GM23338 (cell line): Measurements from ENCODE around the gene WNT11. TPM values are rescaled to one million over a fixed set of nuclear protein-coding genes. Genes with fewer than 3 reads are reported as not detected.

Experiments
- ATAC-seq: fragments of 200-7000 bp; cut with Tn5 transposase; 3 replicates; pipeline ENCODE4 v1.9.1; 2020
- DNase-seq: peaks from one replicate; pipeline ENCODE4 v3.0.0-alpha.2; 2015; ENCODE audit warnings: low spot score
- H2AFZ ChIP-seq: fragments of 200-600 bp; sonication (generic); 2 replicates; pipeline ENCODE4 v1.8.0; 2016; ENCODE audit warnings: antibody characterized with exemption, mild to moderate bottlenecking, moderate library complexity
- H3F3A ChIP-seq: fragments of 200-600 bp; sonication (generic); replicated peaks from 2 replicates; pipeline ENCODE4 v1.8.0; 2017; ENCODE audit warnings: antibody characterized with exemption, mixed run types, low read depth
- H3K27ac ChIP-seq: fragments of 200-600 bp; sonication (generic); 2 replicates; pipeline ENCODE4 v1.6.1; 2016; ENCODE audit warnings: low read depth
- H3K27me3 ChIP-seq: fragments of 200-600 bp; sonication (generic); 2 replicates; pipeline ENCODE4 v1.8.0; 2016; ENCODE audit warnings: mild to moderate bottlenecking, mixed run types, moderate library complexity; ENCODE audit not compliant: insufficient read depth
- H3K36me3 ChIP-seq: fragments of 200-600 bp; sonication (generic); 2 replicates; pipeline ENCODE4 v1.8.0; 2016; ENCODE audit warnings: mild to moderate bottlenecking; ENCODE audit not compliant: insufficient read depth
- H3K4me1 ChIP-seq: fragments of 200-600 bp; sonication (generic); 2 replicates; pipeline ENCODE4 v1.8.0; 2016; ENCODE audit warnings: mild to moderate bottlenecking, moderate library complexity; ENCODE audit not compliant: insufficient read depth
- H3K4me2 ChIP-seq: fragments of 200-600 bp; sonication (generic); 2 replicates; pipeline ENCODE4 v1.7.1; 2017; ENCODE audit warnings: mixed run types
- H3K4me3 ChIP-seq: fragments of 200-600 bp; sonication (generic); 2 replicates; pipeline ENCODE4 v1.6.1; 2016; ENCODE audit warnings: mixed run types
- H3K79me2 ChIP-seq: fragments of 200-600 bp; sonication (generic); replicated peaks from 2 replicates; pipeline ENCODE4 v1.8.0; 2017; ENCODE audit warnings: mild to moderate bottlenecking; ENCODE audit not compliant: insufficient read depth
- H3K9me2 ChIP-seq: fragments of 200-600 bp; sonication (generic); 2 replicates; pipeline ENCODE4 v1.8.0; 2017; ENCODE audit not compliant: insufficient read depth
- H4K20me1 ChIP-seq: fragments of 200-600 bp; sonication (generic); replicated peaks from 2 replicates; pipeline ENCODE4 v1.8.0; 2017; ENCODE audit warnings: mild to moderate bottlenecking; ENCODE audit not compliant: insufficient read depth
- H3K27ac Mint-ChIP-seq: 2 replicates; pipeline ENCODE4 v1.8.0; 2020; ENCODE audit warnings: inconsistent platforms, mild to moderate bottlenecking, moderate library complexity, mixed read lengths
- H3K27me3 Mint-ChIP-seq: 3 replicates; pipeline ENCODE4 v1.8.0; 2022; ENCODE audit warnings: low read depth, mild to moderate bottlenecking, moderate library complexity, mixed read lengths, inconsistent platforms; ENCODE audit not compliant: insufficient read depth, poor library complexity
- H3K36me3 Mint-ChIP-seq: 3 replicates; pipeline ENCODE4 v1.8.0; 2021; ENCODE audit warnings: low read depth, mild to moderate bottlenecking, inconsistent platforms, moderate library complexity, mixed read lengths
- H3K4me1 Mint-ChIP-seq: 3 replicates; pipeline ENCODE4 v1.8.0; 2020; ENCODE audit warnings: mild to moderate bottlenecking, inconsistent platforms, mixed read lengths
- H3K4me3 Mint-ChIP-seq: 3 replicates; pipeline ENCODE4 v1.8.0; 2021; ENCODE audit warnings: moderate library complexity, mild to moderate bottlenecking, inconsistent platforms, mixed read lengths
- H3K9me3 Mint-ChIP-seq: 3 replicates; pipeline ENCODE4 v1.8.0; 2020; ENCODE audit warnings: moderate library complexity, mild to moderate bottlenecking, inconsistent platforms, mixed read lengths
- CREB1 ChIP-seq: fragments of 250-450 bp; sonication (Bioruptor Pico); IDR thresholded peaks from 2 replicates; pipeline ENCODE4 v1.5.0; 2020; ENCODE audit warnings: low read depth, mild to moderate bottlenecking, moderate library complexity
- CTCF ChIP-seq, 2 experiments: fragments of 200-600 bp in 1 of 2; sonication (generic) in 1 of 2; conservative IDR thresholded peaks; 2 replicates each; pipeline versions ENCODE4 v1.5.1 to v1.6.1; 2016 to 2017; ENCODE audit warnings: antibody characterized with exemption in 2 of 2, low read depth in 2 of 2, mild to moderate bottlenecking in 2 of 2, moderate library complexity in 1 of 2
- ETS1 ChIP-seq: IDR thresholded peaks from 2 replicates; pipeline ENCODE4 v1.6.1; 2016; ENCODE audit warnings: antibody characterized with exemption
- EZH2 ChIP-seq: fragments of 200-600 bp; sonication (generic); IDR thresholded peaks from one replicate; pipeline ENCODE4 v1.8.0; 2017; ENCODE audit warnings: antibody characterized with exemption, mild to moderate bottlenecking, low read depth; ENCODE audit not compliant: unreplicated experiment
- EZH2phosphoT487 ChIP-seq: fragments of 200-600 bp; sonication (generic); IDR thresholded peaks from one replicate; pipeline ENCODE4 v1.8.1; 2018; ENCODE audit warnings: antibody characterized with exemption; ENCODE audit not compliant: unreplicated experiment
- JUNB ChIP-seq: IDR thresholded peaks from one replicate; pipeline ENCODE4 v1.6.1; 2016; ENCODE audit warnings: antibody characterized with exemption; ENCODE audit not compliant: unreplicated experiment
- NANOG ChIP-seq: IDR thresholded peaks from 2 replicates; pipeline ENCODE4 v1.6.1; 2016; ENCODE audit warnings: antibody characterized with exemption, borderline replicate concordance
- POLR2AphosphoS5 ChIP-seq: IDR thresholded peaks from 2 replicates; pipeline ENCODE4 v1.6.1; 2016; ENCODE audit warnings: antibody characterized with exemption, low read depth
- REST ChIP-seq: IDR thresholded peaks from one replicate; pipeline ENCODE4 v1.6.1; 2018; ENCODE audit warnings: antibody characterized with exemption; ENCODE audit not compliant: unreplicated experiment
- STAT1 ChIP-seq: IDR thresholded peaks from one replicate; pipeline ENCODE4 v1.6.1; 2016; ENCODE audit warnings: antibody characterized with exemption; ENCODE audit not compliant: unreplicated experiment
- ZNF114 ChIP-seq: fragments of 250-450 bp; sonication (Bioruptor Pico); IDR thresholded peaks from 2 replicates; pipeline ENCODE4 v1.5.0; 2020; ENCODE audit warnings: mild to moderate bottlenecking, moderate library complexity
- ZNF331 ChIP-seq: fragments of 250-450 bp; sonication (Bioruptor Pico); IDR thresholded peaks from 2 replicates; pipeline ENCODE4 v1.5.0; 2020; ENCODE audit warnings: low read depth, mild to moderate bottlenecking, moderate library complexity
- ZNF462 ChIP-seq: fragments of 250-450 bp; sonication (Bioruptor Pico); IDR thresholded peaks from 2 replicates; pipeline ENCODE4 v1.5.0; 2020; ENCODE audit warnings: mild to moderate bottlenecking, moderate library complexity
- polyA plus RNA-seq: library from polyadenylated mRNA; unstranded; fragments of >200 nt; fragmentation: Nextera tagmentation; extraction: Ambion mirVana; gene quantifications from 2 replicates; pipeline ENCODE4 v1.2.1, GENCODE V29; 2016
- total RNA-seq: library from RNA; depleted of rRNA; stranded (reverse); fragments of >200 nt; shearing (Covaris generic); gene quantifications from 2 replicates; pipeline ENCODE4 v1.2.3, GENCODE V29; 2014

Gene WNT11
- total and polyA plus RNA-seq, 2 experiments from 2014 or later, result 0.44 to 0.56 TPM

GRCh38 chr11:76148231-76148630 is 58.1 kb downstream of the WNT11 start:
- Histone ChIP-seq H3K27me3 (peaks cover 8% of the 10 kb centered on the region; the same call in 1 of the 2 replicates), H3F3A (no peaks in the 10 kb centered on the region), H3K9me2 (no peaks in the 10 kb centered on the region), H3K79me2 (no peaks in the 10 kb centered on the region), H3K4me3 (no peak overlapping the region), H3K36me3 (no peaks in the 10 kb centered on the region), H3K27ac (no peak overlapping the region), H2AFZ (no peak overlapping the region), H3K4me2 (no peak overlapping the region), H3K4me1 (peaks cover 7% of the 10 kb centered on the region), H4K20me1 (no peaks in the 10 kb centered on the region)
- no peaks in the 10 kb centered on the region for H3K36me3 Mint-ChIP-seq
- H3K9me3 Mint-ChIP-seq, result no peaks in the 10 kb centered on the region
- ATAC-seq (no peak), DNase-seq (no peak)
- no peak overlapping the region for H3K27ac Mint-ChIP-seq
- H3K4me1 Mint-ChIP-seq, result peaks cover 9% of the 10 kb centered on the region
- H3K4me3 Mint-ChIP-seq, result no peak overlapping the region
- peaks cover 20% of the 10 kb centered on the region for H3K27me3 Mint-ChIP-seq
- TF ChIP-seq EZH2, result no peak
- TF ChIP-seq CREB1, result no peak
- no peak for TF ChIP-seq EZH2phosphoT487
- no peak for TF ChIP-seq ZNF462 (CRISPR knock-in tag)
- TF ChIP-seq POLR2AphosphoS5, result no peak
- no peak for TF ChIP-seq NANOG
- no peak for TF ChIP-seq ZNF114 (CRISPR knock-in tag)
- no peak for TF ChIP-seq REST
- TF ChIP-seq JUNB, result no peak
- no peak for TF ChIP-seq ETS1
- no peak for TF ChIP-seq ZNF331 (CRISPR knock-in tag)
- no peak for TF ChIP-seq STAT1
- TF ChIP-seq CTCF (conservative IDR thresholded peaks at IDR 0.05; ENCODE audit: low read depth in 2 of 2), result no peak
